Subcutaneous adipose tissue (tissue), 4 donors: ENCODE results near the gene HCK. TPM values are rescaled to one million over a fixed set of nuclear protein-coding genes. Genes with fewer than 3 reads are reported as not detected.

Experiments used
- CTCF ChIP-seq: fragments of 450-650 bp; IDR thresholded peaks from one replicate; pipeline ENCODE4 v1.5.1; 2016; ENCODE audit warnings: low read depth, mild to moderate bottlenecking, control low read depth, antibody characterized with exemption, moderate library complexity
- total RNA-seq, 4 donors: library from RNA; depleted of rRNA; stranded (reverse); fragments of >200 nt; gene quantifications; one replicate each; pipeline ENCODE4 v1.1.0, GENCODE V29; 2016

The HCK gene
- total RNA-seq, 4 donors from 2014 or later: 10.0 to 63.2 (median 27.4) TPM

GRCh38 chr20:32037929-32038328, 14.1 kb upstream of the HCK start:
- TF ChIP-seq CTCF: no peak

GRCh38 chr20:32040142-32040953, 11.7 kb upstream of the HCK start:
- TF ChIP-seq CTCF: no peak

- no peak for TF ChIP-seq CTCF
Measured at GRCh38 chr20:32045999-32046398, 6.0 kb upstream of the HCK start.

- TF ChIP-seq CTCF: no peak
Measured at GRCh38 chr20:32050324-32050841, 1.7 kb upstream of the HCK start.

- no peak for TF ChIP-seq CTCF
Measured at GRCh38 chr20:32050851-32051556, 1.0 kb upstream of the HCK start.

- no peak for TF ChIP-seq CTCF
Measured at GRCh38 chr20:32051720-32052089, 337 bp upstream of the HCK start.

GRCh38 chr20:32052778-32053362, 828 bp downstream of the HCK start:
- TF ChIP-seq CTCF: no peak
